K562 (cell line): Measurements from ENCODE around the gene AGPAT2. TPM values are rescaled to one million over a fixed set of nuclear protein-coding genes. Genes with fewer than 3 reads are reported as not detected.

Experiments used
- CCNT2 ChIP-seq: IDR thresholded peaks from 2 replicates; pipeline ENCODE4 v1.6.1; 2011; ENCODE audit warnings: borderline replicate concordance, low read depth, mild to moderate bottlenecking, moderate library complexity, mixed read lengths, low read length; ENCODE audit not compliant: insufficient read length; ENCODE audit errors: extremely low read depth
- EGR1 ChIP-seq: fragments of 450-650 bp; conservative IDR thresholded peaks from 2 replicates; pipeline ENCODE4 v1.6.1; 2017; ENCODE audit warnings: mild to moderate bottlenecking
- ELF2 ChIP-seq: fragments of 250-450 bp; sonication (Bioruptor Pico); IDR thresholded peaks from 2 replicates; pipeline ENCODE4 v1.5.0; 2021; ENCODE audit warnings: mild to moderate bottlenecking
- EP400 ChIP-seq: fragments of 450-650 bp; IDR thresholded peaks from 2 replicates; pipeline ENCODE4 v1.6.1; 2017; ENCODE audit warnings: antibody characterized with exemption, mild to moderate bottlenecking, moderate library complexity
- GABPB2 ChIP-seq: fragments of 250-450 bp; sonication (Bioruptor Pico); conservative IDR thresholded peaks from 2 replicates; pipeline ENCODE4 v1.5.1; 2021; ENCODE audit warnings: mild to moderate bottlenecking
- GATAD2B ChIP-seq: fragments of 450-650 bp; IDR thresholded peaks from 2 replicates; pipeline ENCODE4 v1.6.1; 2017; ENCODE audit warnings: mild to moderate bottlenecking, borderline replicate concordance
- HNRNPLL ChIP-seq: fragments of 200-400 bp; formaldehyde crosslinking; IDR thresholded peaks from 2 replicates; pipeline ENCODE4 v1.6.1; 2017; ENCODE audit warnings: low read length, low read depth, mild to moderate bottlenecking; ENCODE audit not compliant: poor library complexity, severe bottlenecking
- JUND ChIP-seq, 2 experiments: IDR thresholded peaks; 2 replicates in 1 of 2; 3 replicates in 1 of 2; pipeline ENCODE4 v1.6.1; 2011; ENCODE audit warnings: borderline replicate concordance in 2 of 2, low read depth in 2 of 2, low read length in 2 of 2, improper control_type of control experiment in 1 of 2, missing biosample characterization in 1 of 2, missing genetic modification characterization in 1 of 2, missing genetic modification reagents in 1 of 2
- KDM5B ChIP-seq: fragments of 200-600 bp; sonication (generic); IDR thresholded peaks from 2 replicates; pipeline ENCODE4 v1.6.1; 2012; ENCODE audit warnings: low read depth, mild to moderate bottlenecking, moderate library complexity, low read length, control low read depth, inconsistent platforms; ENCODE audit not compliant: insufficient replicate concordance
- NKRF ChIP-seq: fragments of 450-650 bp; IDR thresholded peaks from 2 replicates; pipeline ENCODE4 v1.6.1; 2016; ENCODE audit warnings: borderline replicate concordance
- SAFB ChIP-seq: fragments of 200-400 bp; formaldehyde crosslinking; IDR thresholded peaks from 2 replicates; pipeline ENCODE4 v1.6.1; 2017; ENCODE audit warnings: low read depth, low read length, borderline replicate concordance
- STAT5A ChIP-seq: IDR thresholded peaks from 2 replicates; pipeline ENCODE4 v1.6.1; 2012; ENCODE audit warnings: low read length, inconsistent platforms, borderline replicate concordance
- TAL1 ChIP-seq: fragments of 450-650 bp; IDR thresholded peaks from 2 replicates; pipeline ENCODE4 v1.6.1; 2016; ENCODE audit warnings: mild to moderate bottlenecking
- TRIM28 ChIP-seq: fragments of 450-650 bp; IDR thresholded peaks from 2 replicates; pipeline ENCODE4 v1.6.1; 2017
- XRCC5 ChIP-seq: fragments of 200-400 bp; formaldehyde crosslinking; IDR thresholded peaks from 2 replicates; pipeline ENCODE4 v1.6.1; 2017; ENCODE audit warnings: low read depth, mild to moderate bottlenecking, low read length
- YBX1 ChIP-seq: fragments of 450-650 bp; IDR thresholded peaks from 2 replicates; pipeline ENCODE4 v1.7.1; 2016; ENCODE audit warnings: mild to moderate bottlenecking
- YY1 ChIP-seq, 3 experiments: IDR thresholded peaks; 2 replicates each; pipeline ENCODE4 v1.6.1; 2011; ENCODE audit warnings: low read length in 2 of 3, mild to moderate bottlenecking in 2 of 3, moderate library complexity in 2 of 3, borderline replicate concordance in 1 of 3, control low read depth in 1 of 3, low read depth in 1 of 3; ENCODE audit not compliant: insufficient read depth in 3 of 3, insufficient replicate concordance in 2 of 3, control insufficient read depth in 1 of 3, insufficient read length in 1 of 3; ENCODE audit errors: extremely low read depth in 1 of 3
- ZBTB17 ChIP-seq: fragments of 450-650 bp; formaldehyde crosslinking; IDR thresholded peaks from 2 replicates; pipeline ENCODE4 v1.4.0; 2020; ENCODE audit warnings: mild to moderate bottlenecking
- ZFX ChIP-seq: sonication (generic); formaldehyde crosslinking; IDR thresholded peaks from 2 replicates; pipeline ENCODE4 v1.8.0; 2022; ENCODE audit warnings: mild to moderate bottlenecking, missing genetic modification reagents, moderate library complexity
- ZNF165 ChIP-seq: fragments of 250-450 bp; sonication (Bioruptor Pico); IDR thresholded peaks from 2 replicates; pipeline ENCODE4 v1.4.0; 2020; ENCODE audit warnings: borderline replicate concordance
- ZNF175 ChIP-seq: fragments of 200-800 bp; sonication (Bioruptor generic); IDR thresholded peaks from 2 replicates; pipeline ENCODE4 v1.6.1; 2016; ENCODE audit warnings: low read depth, mild to moderate bottlenecking, missing genetic modification characterization, missing compliant biosample characterization
- ZNF274 ChIP-seq: IDR thresholded peaks from 2 replicates; pipeline ENCODE4 v1.6.1; 2011; ENCODE audit warnings: low read depth, mild to moderate bottlenecking, low read length, moderate library complexity, borderline replicate concordance
- ZNF584 ChIP-seq: fragments of 200-800 bp; sonication (Bioruptor generic); IDR thresholded peaks from 2 replicates; pipeline ENCODE4 v1.6.1; 2016; ENCODE audit warnings: low read depth, mild to moderate bottlenecking, missing genetic modification characterization, missing compliant biosample characterization
- ZNF699 ChIP-seq: fragments of 250-450 bp; sonication (Bioruptor Pico); IDR thresholded peaks from 2 replicates; pipeline ENCODE4 v1.8.0; 2021; ENCODE audit warnings: mild to moderate bottlenecking, moderate library complexity; ENCODE audit not compliant: insufficient replicate concordance
- polyA plus RNA-seq, 8 experiments: library from polyadenylated mRNA; depleted of rRNA in 4 of 8; stranded (reverse) in 5 of 8; unstranded in 3 of 8; fragments of >200 nt; fragmentation: Nextera tagmentation in 2 of 8; fragmentation: Illumina TruSeq in 1 of 8; extraction: Ambion mirVana in 2 of 8; extraction: Trizol in 1 of 8; gene quantifications; 2 replicates each; pipeline versions ENCODE4 v1.2.1 to v1.2.3, GENCODE V29; 2011 to 2014; ENCODE audit warnings: inconsistent platforms in 1 of 8, missing spikeins in 1 of 8
- total RNA-seq, 7 experiments: library from RNA; depleted of rRNA in 6 of 7; stranded (reverse); fragments of >200 nt in 6 of 7; fragmentation: Illumina TruSeq in 2 of 7; extraction: Trizol in 2 of 7; gene quantifications; 2 replicates each; pipeline versions ENCODE4 v1.2.1 to v1.2.3, GENCODE V29; 2011 to 2021; ENCODE audit warnings: low replicate concordance in 1 of 7

Gene AGPAT2
- total and polyA plus RNA-seq, 9 of the 15 experiments (the other 6 are each of a cell fraction or from before 2014, with no cell fraction given) = 0.13 to 54.5 (median 23.9) TPM

- peak; percentile 30; the same call in 1 of the 2 replicates for TF ChIP-seq ZNF175 (CRISPR knock-in tag)
- TF ChIP-seq ZNF165 (CRISPR knock-in tag) = 0 out of 2 replicates have a peak, but pooled peaks have one; percentile 15
- peak; percentile 35; the same call in 1 of the 2 replicates for TF ChIP-seq GATAD2B
- no peak for TF ChIP-seq TRIM28
- TF ChIP-seq STAT5A = peak; percentile 40; the same call in 1 of the 2 replicates
- no peak for TF ChIP-seq ZNF699 (CRISPR knock-in tag)
- TF ChIP-seq KDM5B = peak; percentile 77
- TF ChIP-seq EP400 = peak; percentile 83; the same call in 1 of the 2 replicates
- peak; percentile 78 for TF ChIP-seq ZFX (CRISPR knock-in tag)
- TF ChIP-seq ZNF584 (CRISPR knock-in tag) = peak; percentile 63
- peak; percentile 32 for TF ChIP-seq CCNT2
- 0 out of 2 replicates have a peak, but pooled peaks have one; percentile 68 for TF ChIP-seq ELF2 (CRISPR knock-in tag)
- TF ChIP-seq EGR1 = peak; percentile 91
- TF ChIP-seq HNRNPLL = no peak
- TF ChIP-seq XRCC5 = no peak
- no peak for TF ChIP-seq ZNF274
- TF ChIP-seq YBX1 = no peak
- TF ChIP-seq GABPB2 (CRISPR knock-in tag) = no peak
- TF ChIP-seq JUND (IDR thresholded peaks at IDR 0.05; ENCODE audit: borderline replicate concordance, low read depth, low read length) = peak; percentile 39; the same call in 1 of the 2 replicates
- no peak; the same call in 2 of the 3 replicates for TF ChIP-seq JUND (tag; IDR thresholded peaks at IDR 0.05; ENCODE audit: borderline replicate concordance, low read depth, low read length)
- peak; percentile 17; the same call in 1 of the 2 replicates for TF ChIP-seq SAFB
- peak; percentile 16; the same call in 1 of the 2 replicates for TF ChIP-seq NKRF
- TF ChIP-seq YY1 (IDR thresholded peaks at IDR 0.05; ENCODE audit: borderline replicate concordance in 1 of 3, control insufficient read depth in 1 of 3, extremely low read depth in 1 of 3, insufficient read depth in 3 of 3, insufficient read length in 1 of 3, insufficient replicate concordance in 2 of 3, low read depth in 1 of 3, low read length in 2 of 3) = peak in 2 of 3 experiments; percentile 65 to 85
- peak; percentile 53; the same call in 1 of the 2 replicates for TF ChIP-seq TAL1
- TF ChIP-seq ZBTB17 (CRISPR knock-in tag) = peak; percentile 77
Observed at GRCh38 chr9:136645903-136646754, 41.1 kb downstream of the AGPAT2 start (continued).
